Measurements from ENCODE around the gene HTR2B.
"Not testable (repeated sequence)": the region's sequence is repeated elsewhere in the genome, so short reads cannot be mapped to it uniquely, and the experiment has no call there.

Gene HTR2B

GRCh38 chr2:231133365-231134099 lies 8.7 kb upstream of the HTR2B start:
- no peak for DNase-seq (ENCODE audit: low spot score)

- peak; percentile 31 for DNase-seq (ENCODE audit: low spot score)
Observed at GRCh38 chr2:231132129-231132528, 7.3 kb upstream of the HTR2B start.

- DNase-seq (ENCODE audit: low spot score) = no peak
Observed at GRCh38 chr2:231130336-231131056, 5.7 kb upstream of the HTR2B start.

GRCh38 chr2:231129216-231129615 lies 4.4 kb upstream of the HTR2B start:
- DNase-seq (ENCODE audit: low spot score) = no peak

GRCh38 chr2:231128541-231128940 lies 3.7 kb upstream of the HTR2B start:
- no peak for DNase-seq (ENCODE audit: low spot score)

- no peak for DNase-seq (ENCODE audit: low spot score)
Observed at GRCh38 chr2:231127936-231128335, 3.1 kb upstream of the HTR2B start.

GRCh38 chr2:231127480-231127879 lies 2.6 kb upstream of the HTR2B start:
- no peak for DNase-seq (ENCODE audit: low spot score)

GRCh38 chr2:231126123-231126522 lies 1.3 kb upstream of the HTR2B start:
- DNase-seq (ENCODE audit: low spot score) = no peak

- peak; percentile 6 for DNase-seq (ENCODE audit: low spot score)
Observed at GRCh38 chr2:231123362-231123898, 1.4 kb downstream of the HTR2B start.

- DNase-seq (ENCODE audit: low spot score) = no peak
Observed at GRCh38 chr2:231118614-231118942, 6.3 kb downstream of the HTR2B start.

- no peak for DNase-seq (ENCODE audit: low spot score)
Observed at GRCh38 chr2:231117922-231118613, 6.8 kb downstream of the HTR2B start.

- DNase-seq (ENCODE audit: low spot score) = no peak
Observed at GRCh38 chr2:231117148-231117547, 7.7 kb downstream of the HTR2B start.

- DNase-seq (ENCODE audit: low spot score) = no peak
Observed at GRCh38 chr2:231115651-231116050, 9.2 kb downstream of the HTR2B start.

GRCh38 chr2:231113489-231113888 lies 11.4 kb downstream of the HTR2B start:
- no peak for DNase-seq (ENCODE audit: low spot score)

GRCh38 chr2:231111987-231112386 lies 12.9 kb downstream of the HTR2B start:
- DNase-seq (ENCODE audit: low spot score) = peak; percentile 31

GRCh38 chr2:231110551-231110950 lies 14.3 kb downstream of the HTR2B start:
- DNase-seq (ENCODE audit: low spot score) = peak; percentile 7

- peak; percentile 60 for DNase-seq (ENCODE audit: low spot score)
Observed at GRCh38 chr2:231104115-231104713, 20.6 kb downstream of the HTR2B start.

GRCh38 chr2:231102772-231103171 lies 22.1 kb downstream of the HTR2B start:
- no peak for DNase-seq (ENCODE audit: low spot score)

GRCh38 chr2:231100990-231101389 lies 23.9 kb downstream of the HTR2B start:
- no peak for DNase-seq (ENCODE audit: low spot score)

- not testable (repeated sequence) for DNase-seq (ENCODE audit: low spot score)
Observed at GRCh38 chr2:231100321-231100720, 24.5 kb downstream of the HTR2B start.

GRCh38 chr2:231099918-231100317 lies 24.9 kb downstream of the HTR2B start:
- no peak for DNase-seq (ENCODE audit: low spot score)

GRCh38 chr2:231094736-231095346 lies 30.0 kb downstream of the HTR2B start:
- DNase-seq (ENCODE audit: low spot score) = no peak
